ENCODE results near the gene ACP2. TPM values are rescaled to one million over a fixed set of nuclear protein-coding genes. Genes with fewer than 3 reads are reported as not detected.

The ACP2 gene
- total RNA-seq, 1 donor from 2014 or later, result 33.0 TPM

DNA sequence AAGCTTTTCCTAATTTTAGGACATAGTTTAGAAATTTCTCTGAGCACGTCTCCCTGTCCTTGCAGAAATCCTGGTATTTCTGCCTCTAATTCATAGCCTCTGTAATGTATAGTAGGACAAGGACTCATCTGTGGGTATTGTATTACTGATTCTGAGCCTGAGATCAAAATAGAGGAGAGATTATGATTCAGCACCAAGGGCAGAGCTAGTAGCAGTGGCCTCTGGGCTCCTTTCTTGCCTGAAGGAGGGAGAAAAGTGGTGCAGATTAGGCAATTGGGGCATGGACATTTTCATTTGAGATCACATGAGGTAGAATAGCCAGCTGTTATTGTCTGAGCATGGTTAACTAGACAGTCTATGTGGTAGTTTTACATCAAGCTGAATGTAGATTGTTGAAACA is 24.1 kb upstream of the ACP2 start:
- Histone ChIP-seq H3K4me1 (peaks cover 40% of the 10 kb centered on the region), H3K9me3 (no peaks in the 10 kb centered on the region), H3K4me3 (no peak overlapping the region), H3K27ac (no peak overlapping the region), H3K36me3 (peaks cover 36% of the 10 kb centered on the region), H3K27me3 (ENCODE audit: low read depth) (no peaks in the 10 kb centered on the region)
- intact Hi-C loops (cut with DNase I), result no loop called here
- ATAC-seq (no peak), DNase-seq (no peak)
- TF ChIP-seq, protein P1, sequence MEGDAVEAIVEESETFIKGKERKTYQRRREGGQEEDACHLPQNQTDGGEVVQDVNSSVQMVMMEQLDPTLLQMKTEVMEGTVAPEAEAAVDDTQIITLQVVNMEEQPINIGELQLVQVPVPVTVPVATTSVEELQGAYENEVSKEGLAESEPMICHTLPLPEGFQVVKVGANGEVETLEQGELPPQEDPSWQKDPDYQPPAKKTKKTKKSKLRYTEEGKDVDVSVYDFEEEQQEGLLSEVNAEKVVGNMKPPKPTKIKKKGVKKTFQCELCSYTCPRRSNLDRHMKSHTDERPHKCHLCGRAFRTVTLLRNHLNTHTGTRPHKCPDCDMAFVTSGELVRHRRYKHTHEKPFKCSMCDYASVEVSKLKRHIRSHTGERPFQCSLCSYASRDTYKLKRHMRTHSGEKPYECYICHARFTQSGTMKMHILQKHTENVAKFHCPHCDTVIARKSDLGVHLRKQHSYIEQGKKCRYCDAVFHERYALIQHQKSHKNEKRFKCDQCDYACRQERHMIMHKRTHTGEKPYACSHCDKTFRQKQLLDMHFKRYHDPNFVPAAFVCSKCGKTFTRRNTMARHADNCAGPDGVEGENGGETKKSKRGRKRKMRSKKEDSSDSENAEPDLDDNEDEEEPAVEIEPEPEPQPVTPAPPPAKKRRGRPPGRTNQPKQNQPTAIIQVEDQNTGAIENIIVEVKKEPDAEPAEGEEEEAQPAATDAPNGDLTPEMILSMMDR (IDR thresholded peaks at IDR 0.05), result no peak

DNA sequence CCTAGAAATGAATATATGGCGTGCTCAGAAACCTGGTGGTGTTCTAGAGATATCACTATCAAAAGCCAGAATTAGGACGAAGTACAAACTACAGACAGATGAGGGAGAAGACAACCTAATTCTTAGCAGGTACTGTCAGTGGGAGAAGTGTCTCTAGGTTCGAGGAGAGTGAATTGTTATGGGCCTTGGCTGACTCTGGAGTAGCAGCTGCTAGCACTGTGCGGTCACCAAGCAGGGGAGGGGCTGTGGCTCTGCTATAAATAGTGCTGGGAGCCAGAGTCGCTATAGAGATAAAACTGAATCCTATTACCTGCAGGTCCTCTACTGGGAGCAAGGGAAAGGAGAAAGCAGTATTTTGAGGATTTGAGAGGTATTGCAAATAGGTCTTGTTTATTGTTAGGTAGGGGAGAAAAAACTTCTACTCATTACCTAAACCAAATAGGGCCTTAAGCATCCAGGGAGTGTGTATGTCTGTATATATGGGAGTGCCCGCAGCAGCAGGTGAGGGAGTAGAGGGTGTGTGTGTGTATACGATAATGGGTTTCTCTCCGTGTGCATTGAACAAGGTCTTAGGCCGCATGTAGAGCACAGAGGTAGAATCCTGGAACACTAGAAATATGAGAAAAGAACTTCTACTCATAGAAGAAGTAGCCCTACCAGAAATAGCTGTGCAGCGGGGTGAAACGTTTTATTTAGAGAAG is 23.5 kb upstream of the ACP2 start:
- no peak for DNase-seq
- H3K27ac ChIP-seq, result no peak overlapping the region
- peaks cover 30% of the 10 kb centered on the region for H3K36me3 ChIP-seq
- H3K27me3 ChIP-seq (ENCODE audit: low read depth), result no peaks in the 10 kb centered on the region
- intact Hi-C loops (cut with DNase I), result no loop called here
- H3K4me1 ChIP-seq, result peaks cover 44% of the 10 kb centered on the region
- H3K9me3 ChIP-seq, result no peaks in the 10 kb centered on the region
- ATAC-seq, result no peak
- TF ChIP-seq, protein P1 (IDR thresholded peaks at IDR 0.05), result no peak
- H3K4me3 ChIP-seq, result no peak overlapping the region

DNA sequence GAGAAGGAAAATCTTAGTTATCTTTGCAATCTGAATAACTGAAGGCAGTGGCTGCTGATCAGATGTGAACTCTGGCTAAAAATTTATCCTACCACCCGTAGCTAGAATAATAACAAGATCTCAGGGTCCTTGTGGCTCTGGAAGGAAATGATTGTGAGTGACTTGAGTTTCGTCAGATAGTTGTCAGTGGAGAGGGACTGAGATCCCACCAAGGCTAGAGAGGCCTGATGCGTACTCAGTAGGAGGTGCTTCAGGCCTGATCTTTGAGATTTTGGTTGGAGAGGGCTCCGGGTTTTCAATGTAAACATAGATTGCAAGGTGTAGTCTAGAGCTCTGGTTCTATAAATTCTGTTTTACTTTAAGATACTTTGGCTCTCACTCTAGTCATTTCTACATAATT is 22.7 kb upstream of the ACP2 start:
- DNase-seq (no peak), ATAC-seq (no peak)
- TF ChIP-seq, protein P1 (IDR thresholded peaks at IDR 0.05), result no peak
- no peaks in the 10 kb centered on the region for H3K9me3 ChIP-seq
- intact Hi-C loops (cut with DNase I), result no loop called here
- H3K4me1 ChIP-seq, result peaks cover 44% of the 10 kb centered on the region
- no peaks in the 10 kb centered on the region for H3K27me3 ChIP-seq (ENCODE audit: low read depth)
- peaks cover 25% of the 10 kb centered on the region for H3K36me3 ChIP-seq
- peak overlapping the region; percentile 81 for H3K4me3 ChIP-seq
- peak overlapping the region; percentile 7 for H3K27ac ChIP-seq

DNA sequence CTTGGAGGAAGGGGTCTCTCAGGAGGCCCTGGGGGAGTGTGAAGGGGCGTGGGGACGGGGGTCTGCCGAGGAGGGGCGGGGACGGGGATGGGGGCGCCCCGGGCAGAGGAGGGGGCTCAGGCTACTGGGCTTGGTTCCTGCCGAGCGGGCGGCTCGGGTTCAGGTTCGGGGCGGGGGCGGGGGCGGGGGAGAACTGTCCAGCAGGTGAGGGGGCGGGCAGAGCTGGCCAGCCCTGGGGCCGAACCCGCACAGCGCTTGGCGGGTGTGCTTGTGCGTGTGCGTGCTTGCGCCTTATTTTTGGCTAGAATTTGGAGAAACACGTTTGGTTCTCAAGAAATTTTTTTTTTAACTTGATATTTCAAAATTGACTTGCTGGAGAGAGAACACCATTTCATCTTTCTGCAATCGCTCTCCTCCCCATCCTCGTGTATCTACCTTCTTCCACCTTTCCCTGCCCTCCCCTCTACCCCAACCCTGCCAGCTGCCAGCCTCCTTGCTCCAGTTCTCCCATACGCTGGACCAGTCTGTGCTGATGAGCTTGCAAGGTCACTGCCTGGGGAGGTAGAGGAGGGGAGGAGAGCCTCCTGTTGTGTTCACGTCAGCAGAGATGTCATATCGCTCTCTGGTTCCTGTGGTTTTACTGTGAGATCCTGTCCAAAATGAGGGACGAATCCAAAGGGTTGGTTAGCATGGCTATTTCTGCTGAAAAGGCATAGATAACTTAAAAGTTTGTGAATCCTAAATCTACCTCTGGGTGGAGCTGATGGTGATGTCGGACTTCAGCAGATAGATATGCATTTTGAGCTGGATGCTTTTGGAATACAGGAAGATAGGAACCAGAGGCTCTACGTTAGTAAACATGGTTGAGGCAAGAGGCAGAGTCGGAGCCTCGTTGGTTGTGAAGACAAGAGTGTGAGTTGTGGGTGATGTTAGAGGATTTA is 22.0 kb upstream of the ACP2 start:
- Histone ChIP-seq H3K4me1 (peaks cover 44% of the 10 kb centered on the region), H3K36me3 (peaks cover 19% of the 10 kb centered on the region), H3K27me3 (ENCODE audit: low read depth) (no peaks in the 10 kb centered on the region), H3K9me3 (no peaks in the 10 kb centered on the region), H3K4me3 (peak overlapping the region; percentile 81), H3K27ac (peak overlapping the region; percentile 95)
- ATAC-seq (peak in 1 of 2 donors; percentile 15), DNase-seq (peak; percentile 39)
- intact Hi-C loops (cut with DNase I), result no loop called here
- TF ChIP-seq, protein P1 (IDR thresholded peaks at IDR 0.05), result no peak

DNA sequence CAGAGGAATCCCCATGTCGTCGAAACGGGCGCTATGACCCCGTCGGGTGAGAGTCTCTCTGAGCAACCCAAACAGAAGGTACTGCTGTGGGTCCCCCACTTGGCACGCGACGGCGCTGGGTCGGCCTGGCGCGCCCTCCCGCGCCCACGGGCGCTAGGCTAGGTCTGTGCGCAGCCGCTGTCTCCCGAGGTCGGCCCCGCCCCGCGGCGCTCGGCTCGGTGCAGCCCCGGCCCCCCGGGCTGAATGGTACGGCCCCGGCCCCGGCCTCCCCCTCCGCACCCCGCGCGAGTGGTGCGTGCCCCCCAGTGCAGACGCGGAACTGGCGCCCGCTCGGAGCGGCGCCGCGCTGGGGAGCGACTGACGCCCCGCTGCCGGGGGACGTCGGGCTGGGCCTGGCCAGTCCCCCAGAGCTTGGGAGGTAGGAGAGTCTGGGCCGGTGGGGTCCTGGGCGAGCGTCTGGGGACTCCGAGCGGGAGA is 21.3 kb upstream of the ACP2 start, which contains the start of gene MADD:
MADD (plus strand) TSS at position 305 of the 477 bp plus-strand sequence.
- ATAC-seq, result peak; percentile 96
- DNase-seq, result peak; percentile 92
- Histone ChIP-seq H3K4me3 (peak within 1 kb of the TSS; percentile 81), H3K4me1 (peaks cover 51% of the 10 kb centered on the region), H3K27me3 (ENCODE audit: low read depth) (no peaks in the 10 kb centered on the region), H3K36me3 (peaks cover 12% of the 10 kb centered on the region), H3K9me3 (no peaks in the 10 kb centered on the region), H3K27ac (peak within 1 kb of the TSS; percentile 95)
- intact Hi-C loops (cut with DNase I), result no loop called here
- TF ChIP-seq, protein P1 (IDR thresholded peaks at IDR 0.05), result no peak
